ENCODE results near the gene MDC1.
A peak's percentile ranks its signal among the peaks of the same experiment; 100 is the strongest.
"Not testable (repeated sequence)": the region's sequence is repeated elsewhere in the genome, so short reads cannot be mapped to it uniquely, and the experiment has no call there.

MDC1 gene

GRCh38 chr6:30717129-30717844 lies at the start of gene MDC1:
Gene MDC1, minus strand, starts transcription at chr6:30717281. Its CDS starts 2,106 bp downstream, at chr6:30715175.
- DNase-seq = peak; percentile 99

- DNase-seq = no peak
Measured at GRCh38 chr6:30766461-30767157, 49.5 kb upstream of the MDC1 start.

- DNase-seq = not testable (repeated sequence)
Measured at GRCh38 chr6:30765495-30765894, 48.4 kb upstream of the MDC1 start.

- DNase-seq = not testable (repeated sequence)
Measured at GRCh38 chr6:30764490-30765043, 47.5 kb upstream of the MDC1 start.

GRCh38 chr6:30763618-30764489 lies 46.8 kb upstream of the MDC1 start:
- no peak for DNase-seq

GRCh38 chr6:30763155-30763617 lies 46.1 kb upstream of the MDC1 start:
- no peak for DNase-seq

- no peak for DNase-seq
Measured at GRCh38 chr6:30761791-30762429, 44.8 kb upstream of the MDC1 start.

- no peak for DNase-seq
Measured at GRCh38 chr6:30760549-30760948, 43.5 kb upstream of the MDC1 start.

- no peak for DNase-seq
Measured at GRCh38 chr6:30759575-30760239, 42.6 kb upstream of the MDC1 start.

GRCh38 chr6:30757261-30757904 lies 40.3 kb upstream of the MDC1 start:
- no peak for DNase-seq

- DNase-seq = not testable (repeated sequence)
Measured at GRCh38 chr6:30756405-30757003, 39.4 kb upstream of the MDC1 start.

GRCh38 chr6:30754631-30755030 lies 37.5 kb upstream of the MDC1 start:
- no peak for DNase-seq

GRCh38 chr6:30752157-30752927 lies 35.3 kb upstream of the MDC1 start:
- DNase-seq = no peak

GRCh38 chr6:30750379-30750668 lies 33.2 kb upstream of the MDC1 start:
- no peak for DNase-seq

- no peak for DNase-seq
Measured at GRCh38 chr6:30749554-30750378, 32.7 kb upstream of the MDC1 start.

GRCh38 chr6:30748851-30749540 lies 31.9 kb upstream of the MDC1 start:
- DNase-seq = no peak

- DNase-seq = no peak
Measured at GRCh38 chr6:30747902-30748769, 31.1 kb upstream of the MDC1 start.

GRCh38 chr6:30747300-30747687 lies 30.2 kb upstream of the MDC1 start:
- no peak for DNase-seq
